ENCODE data around the gene NPLOC4. TPM values are rescaled to one million over a fixed set of nuclear protein-coding genes. Genes with fewer than 3 reads are reported as not detected.

Gene NPLOC4
- total RNA-seq, 4 donors from 2014 or later = 176 to 290 (median 263) TPM

- Histone ChIP-seq H3K4me1 (peaks cover 18% of the 10 kb centered on the region in 2 donors), H3K27me3 (no peaks in the 10 kb centered on the region), H3K4me3 (no peak overlapping the region), H3K27ac (no peak overlapping the region), H3K36me3 (peaks cover 2 to 82% of the 10 kb centered on the region in 2 donors), H3K9me3 (no peaks in the 10 kb centered on the region)
- DNase-seq (no peak), ATAC-seq (no peak)
- in situ Hi-C loops (cut with MboI; ENCODE audit: low sequenced_read_pairs in 4 of 4) (no loop called here), intact Hi-C loops (cut with DNase I; ENCODE audit: low total_unique reads) (no loop called here)
- no peak for TF ChIP-seq POLR2A (IDR thresholded peaks at IDR 0.05)
- TF ChIP-seq, protein P1, sequence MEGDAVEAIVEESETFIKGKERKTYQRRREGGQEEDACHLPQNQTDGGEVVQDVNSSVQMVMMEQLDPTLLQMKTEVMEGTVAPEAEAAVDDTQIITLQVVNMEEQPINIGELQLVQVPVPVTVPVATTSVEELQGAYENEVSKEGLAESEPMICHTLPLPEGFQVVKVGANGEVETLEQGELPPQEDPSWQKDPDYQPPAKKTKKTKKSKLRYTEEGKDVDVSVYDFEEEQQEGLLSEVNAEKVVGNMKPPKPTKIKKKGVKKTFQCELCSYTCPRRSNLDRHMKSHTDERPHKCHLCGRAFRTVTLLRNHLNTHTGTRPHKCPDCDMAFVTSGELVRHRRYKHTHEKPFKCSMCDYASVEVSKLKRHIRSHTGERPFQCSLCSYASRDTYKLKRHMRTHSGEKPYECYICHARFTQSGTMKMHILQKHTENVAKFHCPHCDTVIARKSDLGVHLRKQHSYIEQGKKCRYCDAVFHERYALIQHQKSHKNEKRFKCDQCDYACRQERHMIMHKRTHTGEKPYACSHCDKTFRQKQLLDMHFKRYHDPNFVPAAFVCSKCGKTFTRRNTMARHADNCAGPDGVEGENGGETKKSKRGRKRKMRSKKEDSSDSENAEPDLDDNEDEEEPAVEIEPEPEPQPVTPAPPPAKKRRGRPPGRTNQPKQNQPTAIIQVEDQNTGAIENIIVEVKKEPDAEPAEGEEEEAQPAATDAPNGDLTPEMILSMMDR (IDR thresholded peaks at IDR 0.05 in 4 of 5, conservative IDR thresholded peaks at IDR 0.05 in 1 of 5) = no peak
Observed at GRCh38 chr17:81565231-81565630, 71.7 kb downstream of the NPLOC4 start.

DNA sequence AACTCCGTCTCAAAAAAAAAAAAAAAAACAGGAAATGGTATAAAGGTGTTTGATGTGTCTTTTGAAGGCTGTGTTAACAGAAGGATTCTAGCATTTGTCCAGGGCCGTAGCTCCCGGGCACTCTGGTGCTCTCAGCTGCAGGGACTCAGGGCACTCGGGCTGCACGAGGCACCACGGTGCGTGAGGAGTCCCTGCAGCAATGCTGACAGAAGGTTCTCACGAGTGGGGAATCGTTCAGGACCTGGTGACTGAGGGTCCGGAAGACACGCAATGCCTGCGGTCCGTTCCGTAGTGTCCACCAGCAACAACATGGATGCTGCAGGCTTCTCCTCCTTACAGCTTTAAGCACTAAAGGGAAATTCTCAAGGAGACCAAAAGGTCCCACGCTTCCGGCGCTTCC lies 72.1 kb downstream of the NPLOC4 start:
- H3K36me3 ChIP-seq = peaks cover 2 to 82% of the 10 kb centered on the region in 2 donors
- intact Hi-C loops (cut with DNase I; ENCODE audit: low total_unique reads) (no loop called here), in situ Hi-C loops (cut with MboI; ENCODE audit: low sequenced_read_pairs in 4 of 4) (no loop called here)
- H3K27me3 ChIP-seq = no peaks in the 10 kb centered on the region
- TF ChIP-seq POLR2A (IDR thresholded peaks at IDR 0.05) = no peak
- TF ChIP-seq, protein P1 (IDR thresholded peaks at IDR 0.05 in 4 of 5, conservative IDR thresholded peaks at IDR 0.05 in 1 of 5) = no peak
- no peak for DNase-seq
- H3K9me3 ChIP-seq = no peaks in the 10 kb centered on the region
- H3K4me3 ChIP-seq = no peak overlapping the region
- H3K4me1 ChIP-seq = peaks cover 18% of the 10 kb centered on the region in 2 donors
- no peak overlapping the region for H3K27ac ChIP-seq
- no peak for ATAC-seq

GRCh38 chr17:81563861-81564586 lies 72.9 kb downstream of the NPLOC4 start:
- Histone ChIP-seq H3K4me1 (peaks cover 18% of the 10 kb centered on the region in 2 donors), H3K9me3 (no peaks in the 10 kb centered on the region), H3K27ac (no peak overlapping the region), H3K27me3 (no peaks in the 10 kb centered on the region), H3K4me3 (no peak overlapping the region), H3K36me3 (peaks cover 2 to 81% of the 10 kb centered on the region in 2 donors)
- intact Hi-C loops (cut with DNase I; ENCODE audit: low total_unique reads) = no loop called here
- in situ Hi-C loops (cut with MboI; ENCODE audit: low sequenced_read_pairs in 4 of 4) = no loop called here
- TF ChIP-seq, protein P1 (IDR thresholded peaks at IDR 0.05 in 4 of 5, conservative IDR thresholded peaks at IDR 0.05 in 1 of 5) = no peak
- TF ChIP-seq POLR2A (IDR thresholded peaks at IDR 0.05) = no peak
- ATAC-seq = no peak
- no peak for DNase-seq

GRCh38 chr17:81561494-81561885 lies 75.4 kb downstream of the NPLOC4 start:
- TF ChIP-seq, protein P1 (IDR thresholded peaks at IDR 0.05 in 4 of 5, conservative IDR thresholded peaks at IDR 0.05 in 1 of 5) = no peak
- no peak for TF ChIP-seq POLR2A (IDR thresholded peaks at IDR 0.05)
- peak overlapping the region in 1 of 4 donors; percentile 9 for H3K27ac ChIP-seq
- in situ Hi-C loops (cut with MboI; ENCODE audit: low sequenced_read_pairs in 4 of 4) = no loop called here

More at GRCh38 chr17:81561494-81561885, 75.4 kb downstream of the NPLOC4 start:
- ATAC-seq = no peak
- intact Hi-C loops (cut with DNase I; ENCODE audit: low total_unique reads) = no loop called here
- Histone ChIP-seq H3K4me3 (no peak overlapping the region), H3K27me3 (no peaks in the 10 kb centered on the region), H3K4me1 (peaks cover 7 to 16% of the 10 kb centered on the region in 2 donors), H3K36me3 (peaks cover 2 to 93% of the 10 kb centered on the region in 2 donors), H3K9me3 (no peaks in the 10 kb centered on the region)
- no peak for DNase-seq

Measured in gastrocnemius medialis (tissue), 4 donors.